Uterus (tissue), 4 donors: ENCODE results near the gene MOB4. TPM values are rescaled to one million over a fixed set of nuclear protein-coding genes. Genes with fewer than 3 reads are reported as not detected.

Experiments
- DNase-seq, 2 donors: peaks; one replicate each; pipeline ENCODE4 v3.0.0-alpha.2; 2019 to 2020
- H3K27ac ChIP-seq, 2 donors: fragments of 200-600 bp; sonication (generic); 1 replicate in 1 of 2; 2 replicates in 1 of 2; pipeline ENCODE4 v1.5.1; 2016 to 2018
- H3K27me3 ChIP-seq, 2 donors: fragments of 200-600 bp; sonication (generic); one replicate each; pipeline ENCODE4 v1.5.1; 2018 to 2019; ENCODE audit warnings: control low read depth in 1 of 2
- H3K36me3 ChIP-seq, 2 donors: fragments of 200-600 bp; sonication (generic); one replicate each; pipeline ENCODE4 v1.5.1; 2019; ENCODE audit warnings: control low read depth in 1 of 2
- H3K4me1 ChIP-seq, 2 donors: fragments of 200-600 bp; sonication (generic); one replicate each; pipeline ENCODE4 v1.5.1; 2018 to 2019; ENCODE audit warnings: control low read depth in 1 of 2
- H3K4me3 ChIP-seq, 2 donors: fragments of 200-600 bp; sonication (generic); 1 replicate in 1 of 2; 2 replicates in 1 of 2; pipeline ENCODE4 v1.5.1; 2018 to 2019; ENCODE audit warnings: mild to moderate bottlenecking in 1 of 2
- H3K9me3 ChIP-seq, 2 donors: fragments of 200-600 bp; sonication (generic); one replicate each; pipeline ENCODE4 v1.5.1; 2019; ENCODE audit warnings: control low read depth in 1 of 2
- CTCF ChIP-seq, 4 experiments: fragments of 200-600 bp in 2 of 4; fragments of 450-650 bp in 2 of 4; sonication (generic) in 2 of 4; IDR thresholded peaks; one replicate each; pipeline ENCODE4 v1.5.1; 2016 to 2019; ENCODE audit warnings: antibody characterized with exemption in 4 of 4, mild to moderate bottlenecking in 2 of 4, moderate library complexity in 1 of 4
- POLR2A ChIP-seq, 2 donors: fragments of 450-650 bp; IDR thresholded peaks; one replicate each; pipeline ENCODE4 v1.6.1; 2016; ENCODE audit warnings: antibody characterized with exemption in 2 of 2, mild to moderate bottlenecking in 1 of 2, moderate library complexity in 1 of 2
- intact Hi-C: fragments of 100-400 bp; cut with DNase I; formaldehyde crosslinking; loops from one replicate; pipeline ENCODE4 v1.15.1; 2023; ENCODE audit warnings: low total_unique reads
- total RNA-seq, 4 donors: library from RNA; depleted of rRNA in 3 of 4; stranded (reverse); fragments of >200 nt in 3 of 4; gene quantifications; one replicate each; pipeline versions ENCODE4 v1.1.0 to v1.2.4, GENCODE V29; 2014 to 2023
- donor health status: DM: yes; HTN: yes; CAD: no.

Gene MOB4
- total RNA-seq, 4 donors from 2014 or later = 23.3 to 58.6 (median 43.0) TPM

GRCh38 chr2:197498235-197498936 is 17.5 kb upstream of the MOB4 start:
- no peaks in the 10 kb centered on the region for H3K36me3 ChIP-seq
- intact Hi-C loops = loop anchor here (10.0 kb wide), 1 partner anchor 64 kb away; the partner anchor contains the start of gene SF3B1
- peak overlapping the region; percentile 97 to 99 for H3K27ac ChIP-seq

DNA sequence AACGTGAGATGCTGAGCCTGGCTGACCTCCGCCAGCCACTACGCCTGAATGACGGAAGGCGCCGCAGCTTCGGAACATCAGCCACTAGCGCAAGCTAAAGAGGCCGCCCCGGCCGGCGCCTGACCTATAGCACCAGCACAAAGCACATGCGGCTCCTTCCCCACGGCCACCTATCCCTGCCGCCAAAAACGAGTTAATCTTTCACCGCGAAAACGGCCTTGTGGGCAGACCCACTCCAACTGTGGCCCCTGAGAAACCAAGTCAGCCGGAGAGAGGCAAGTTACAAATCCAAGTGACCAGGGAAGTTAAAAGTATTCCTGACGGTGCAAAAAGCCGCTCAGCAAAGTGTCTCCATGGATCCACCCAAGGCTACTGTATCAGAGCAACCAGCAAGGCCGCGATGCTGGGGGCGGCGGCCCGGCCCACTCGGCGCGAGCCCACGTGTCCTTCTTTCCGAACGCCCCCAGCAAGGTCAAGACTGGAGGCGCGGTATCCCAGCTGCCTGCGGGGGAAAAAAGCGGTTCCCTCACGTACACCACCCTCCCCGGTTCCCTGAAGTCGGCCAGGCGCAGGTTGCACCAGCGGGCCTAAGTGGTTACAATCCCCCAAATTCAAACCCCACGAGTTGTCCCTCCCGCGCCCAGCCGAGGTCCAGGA is 16.8 kb upstream of the MOB4 start:
- peak overlapping the region; percentile 80 to 90 for H3K4me3 ChIP-seq
- H3K36me3 ChIP-seq = no peaks in the 10 kb centered on the region
- peak; percentile 40 for DNase-seq
- peaks cover 0 to 14% of the 10 kb centered on the region in 2 donors for H3K4me1 ChIP-seq
- peak overlapping the region; percentile 97 to 99 for H3K27ac ChIP-seq
- intact Hi-C loops = loop anchor here (10.0 kb wide), 1 partner anchor 64 kb away; the partner anchor contains the start of gene SF3B1
- no peaks in the 10 kb centered on the region for H3K27me3 ChIP-seq
- H3K9me3 ChIP-seq = no peaks in the 10 kb centered on the region
- TF ChIP-seq CTCF (IDR thresholded peaks at IDR 0.05) = no peak
- peak in 1 of 2 donors; percentile 22 for TF ChIP-seq POLR2A (IDR thresholded peaks at IDR 0.05)

More at GRCh38 chr2:197498235-197498936, 17.5 kb upstream of the MOB4 start:
- H3K4me3 ChIP-seq = peak overlapping the region; percentile 80 to 90
- peaks cover 0 to 14% of the 10 kb centered on the region in 2 donors for H3K4me1 ChIP-seq
- DNase-seq = no peak
- H3K27me3 ChIP-seq = no peaks in the 10 kb centered on the region
- H3K9me3 ChIP-seq = no peaks in the 10 kb centered on the region
- TF ChIP-seq CTCF (IDR thresholded peaks at IDR 0.05) (no peak), POLR2A (IDR thresholded peaks at IDR 0.05) (no peak)

- intact Hi-C loops = loop anchor here (10.0 kb wide), 1 partner anchor 65 kb away; the partner anchor contains the start of gene SF3B1
- peak; percentile 98 to 99 for DNase-seq
- H3K36me3 ChIP-seq = no peaks in the 10 kb centered on the region
- peaks cover 0 to 14% of the 10 kb centered on the region in 2 donors for H3K4me1 ChIP-seq
- peak within 1 kb of the TSS; percentile 80 to 90 for H3K4me3 ChIP-seq
- H3K9me3 ChIP-seq = no peaks in the 10 kb centered on the region
- no peaks in the 10 kb centered on the region for H3K27me3 ChIP-seq
- H3K27ac ChIP-seq = peak within 1 kb of the TSS; percentile 97 to 99
- TF ChIP-seq POLR2A (IDR thresholded peaks at IDR 0.05) (peak; percentile 93 to 96), CTCF (IDR thresholded peaks at IDR 0.05) (peak in 3 of 4 experiments; percentile 50 to 71 (median 57))
Observed at GRCh38 chr2:197499594-197500502, 16.0 kb upstream of the MOB4 start, which contains the start of the genes HSPD1 and HSPE1. HSPD1 (minus strand) TSS chr2:197499840; CDS start chr2:197498848, 992 bp downstream. HSPE1 (plus strand) TSS chr2:197500379; CDS start chr2:197500437, 58 bp downstream.

DNA sequence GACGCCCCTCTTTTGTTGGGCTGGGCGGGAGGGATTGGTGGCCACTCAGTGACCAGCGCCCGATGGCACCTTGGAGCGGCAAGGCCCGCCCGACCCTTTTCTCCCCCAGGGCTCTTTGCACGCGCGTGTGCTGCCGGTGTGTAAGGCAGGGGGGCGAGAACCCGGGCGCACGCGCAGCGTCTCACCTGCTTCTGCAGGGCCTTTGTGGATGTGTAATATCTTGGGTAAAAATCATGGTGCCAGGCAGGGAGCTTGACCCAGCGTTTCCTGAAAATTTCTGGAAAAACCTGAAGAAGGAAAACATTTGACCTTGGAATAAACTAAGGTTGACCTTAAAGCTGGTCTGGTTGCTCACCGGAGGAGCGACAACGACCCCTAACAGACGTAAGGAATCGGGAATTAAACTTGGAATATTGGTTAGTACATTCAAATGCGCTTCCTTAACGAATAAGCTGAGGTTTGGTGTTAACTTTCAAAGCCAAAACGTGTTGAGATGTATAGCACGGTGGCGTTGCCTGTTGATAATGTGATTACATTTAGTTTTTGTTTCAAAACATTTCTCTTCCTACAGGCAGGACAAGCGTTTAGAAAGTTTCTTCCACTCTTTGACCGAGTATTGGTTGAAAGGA is 15.2 kb upstream of the MOB4 start:
- Histone ChIP-seq H3K27ac (peak overlapping the region; percentile 97 to 99), H3K36me3 (no peaks in the 10 kb centered on the region), H3K27me3 (no peaks in the 10 kb centered on the region), H3K9me3 (no peaks in the 10 kb centered on the region), H3K4me1 (peaks cover 0 to 14% of the 10 kb centered on the region in 2 donors), H3K4me3 (peak overlapping the region; percentile 80 to 90)
- intact Hi-C loops = no loop called here
- DNase-seq = no peak
- no peak for TF ChIP-seq CTCF (IDR thresholded peaks at IDR 0.05)
- TF ChIP-seq POLR2A (IDR thresholded peaks at IDR 0.05) = no peak
